Measurements from ENCODE around the gene MMP17. TPM values are rescaled to one million over a fixed set of nuclear protein-coding genes. Genes with fewer than 3 reads are reported as not detected.
A peak's percentile ranks its signal among the peaks of the same experiment; 100 is the strongest.
"Not testable (repeated sequence)": the region's sequence is repeated elsewhere in the genome, so short reads cannot be mapped to it uniquely, and the experiment has no call there.

Gene MMP17
- total and polyA plus RNA-seq, 9 donors = 0.78 to 15.6 (median 13.3) TPM

- Histone ChIP-seq H3K4me3 (no peak overlapping the region), H3K36me3 (no peaks in the 10 kb centered on the region), H3K9me3 (no peaks in the 10 kb centered on the region), H3K27ac (no peak overlapping the region), H3K4me1 (ENCODE audit: insufficient read depth) (no peaks in the 10 kb centered on the region), H3K27me3 (no peaks in the 10 kb centered on the region)
- WGBS, 3 donors = 77 to 97% (median 92%) methylated on average over 4 of the region's 4 CpGs
- TF ChIP-seq, protein P1, sequence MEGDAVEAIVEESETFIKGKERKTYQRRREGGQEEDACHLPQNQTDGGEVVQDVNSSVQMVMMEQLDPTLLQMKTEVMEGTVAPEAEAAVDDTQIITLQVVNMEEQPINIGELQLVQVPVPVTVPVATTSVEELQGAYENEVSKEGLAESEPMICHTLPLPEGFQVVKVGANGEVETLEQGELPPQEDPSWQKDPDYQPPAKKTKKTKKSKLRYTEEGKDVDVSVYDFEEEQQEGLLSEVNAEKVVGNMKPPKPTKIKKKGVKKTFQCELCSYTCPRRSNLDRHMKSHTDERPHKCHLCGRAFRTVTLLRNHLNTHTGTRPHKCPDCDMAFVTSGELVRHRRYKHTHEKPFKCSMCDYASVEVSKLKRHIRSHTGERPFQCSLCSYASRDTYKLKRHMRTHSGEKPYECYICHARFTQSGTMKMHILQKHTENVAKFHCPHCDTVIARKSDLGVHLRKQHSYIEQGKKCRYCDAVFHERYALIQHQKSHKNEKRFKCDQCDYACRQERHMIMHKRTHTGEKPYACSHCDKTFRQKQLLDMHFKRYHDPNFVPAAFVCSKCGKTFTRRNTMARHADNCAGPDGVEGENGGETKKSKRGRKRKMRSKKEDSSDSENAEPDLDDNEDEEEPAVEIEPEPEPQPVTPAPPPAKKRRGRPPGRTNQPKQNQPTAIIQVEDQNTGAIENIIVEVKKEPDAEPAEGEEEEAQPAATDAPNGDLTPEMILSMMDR (IDR thresholded peaks at IDR 0.05) = no peak
- TF ChIP-seq EP300 (IDR thresholded peaks at IDR 0.05) = no peak
- intact Hi-C loops (cut with DNase I) = no loop called here
- DNase-seq = peak in 1 of 5 donors; percentile 16
Observed at GRCh38 chr12:131883521-131883900, 55.3 kb downstream of the MMP17 start.

DNA sequence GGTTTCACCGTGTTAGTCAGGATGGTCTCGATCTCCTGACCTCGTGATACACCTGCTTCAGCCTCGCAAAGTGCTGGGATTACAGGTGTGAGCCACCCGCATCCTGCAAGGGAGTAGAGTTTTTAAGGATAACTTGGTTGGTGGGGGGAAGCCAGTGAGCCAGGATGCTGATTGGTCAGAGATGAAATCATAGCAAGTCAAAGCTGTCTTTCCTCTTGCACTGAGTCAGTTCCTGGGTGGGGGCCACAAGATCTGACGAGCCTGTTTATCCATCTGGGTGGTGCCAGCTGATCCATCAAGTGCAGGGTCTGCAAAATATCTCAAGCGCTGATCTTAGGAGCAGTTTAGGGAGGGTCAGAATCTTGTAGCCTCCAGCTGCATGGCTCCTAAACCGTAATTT is 56.9 kb downstream of the MMP17 start:
- H3K4me3 ChIP-seq; H3K27ac ChIP-seq; H3K4me1 ChIP-seq (ENCODE audit: insufficient read depth); H3K36me3 ChIP-seq; H3K27me3 ChIP-seq; intact Hi-C loops (cut with DNase I); DNase-seq; H3K9me3 ChIP-seq: not testable (repeated sequence)
- 87 to 92% (median 91%) methylated on average over 8 of the region's 8 CpGs for WGBS, 3 donors

GRCh38 chr12:131885543-131886057 is 57.4 kb downstream of the MMP17 start:
- H3K27me3 ChIP-seq = no peaks in the 10 kb centered on the region

DNA sequence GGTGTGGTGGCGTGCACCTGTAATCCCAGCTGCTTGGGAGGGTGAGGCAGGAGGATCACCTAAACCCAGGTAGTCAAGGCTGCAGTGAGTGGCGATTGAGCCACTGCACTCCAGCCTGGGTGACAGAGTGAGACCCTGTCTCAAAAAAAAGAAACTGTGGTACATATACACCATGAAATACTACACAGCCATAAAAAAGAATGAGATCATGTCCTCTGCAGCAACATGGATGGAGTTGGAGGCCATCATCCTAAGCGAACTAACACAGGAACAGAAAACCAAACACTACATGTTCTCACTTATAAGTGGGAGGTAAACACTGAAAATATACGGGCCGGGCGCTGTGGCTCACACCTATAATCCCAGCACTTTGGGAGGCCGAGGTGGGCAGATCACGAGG is 63.5 kb downstream of the MMP17 start:
- H3K36me3 ChIP-seq; DNase-seq; H3K27ac ChIP-seq; H3K9me3 ChIP-seq; intact Hi-C loops (cut with DNase I); H3K4me1 ChIP-seq (ENCODE audit: insufficient read depth); H3K4me3 ChIP-seq; H3K27me3 ChIP-seq: not testable (repeated sequence)
- 83 to 85% (median 84%) methylated on average over 8 of the region's 8 CpGs for WGBS, 3 donors

More at GRCh38 chr12:131885543-131886057, 57.4 kb downstream of the MMP17 start:
- Histone ChIP-seq H3K4me1 (ENCODE audit: insufficient read depth) (no peaks in the 10 kb centered on the region), H3K4me3 (no peak overlapping the region), H3K9me3 (no peaks in the 10 kb centered on the region), H3K36me3 (no peaks in the 10 kb centered on the region), H3K27ac (no peak overlapping the region)
- DNase-seq = no peak
- intact Hi-C loops (cut with DNase I) = no loop called here
- WGBS, 3 donors = 91 to 94% (median 93%) methylated on average over 7 of the region's 7 CpGs
- TF ChIP-seq, protein P1 (IDR thresholded peaks at IDR 0.05) = no peak
- TF ChIP-seq POLR2A (IDR thresholded peaks at IDR 0.05) (no peak), EP300 (IDR thresholded peaks at IDR 0.05) (no peak)

- H3K27me3 ChIP-seq = no peaks in the 10 kb centered on the region
- no peak for TF ChIP-seq EP300 (IDR thresholded peaks at IDR 0.05)
- TF ChIP-seq, protein P1 (IDR thresholded peaks at IDR 0.05) = no peak
- no peak for TF ChIP-seq POLR2A (IDR thresholded peaks at IDR 0.05)
- intact Hi-C loops (cut with DNase I) = no loop called here
- no peak overlapping the region for H3K4me3 ChIP-seq
- no peaks in the 10 kb centered on the region for H3K36me3 ChIP-seq
- H3K4me1 ChIP-seq (ENCODE audit: insufficient read depth) = peaks cover 5% of the 10 kb centered on the region
- peak overlapping the region in 1 of 2 donors; percentile 70 for H3K27ac ChIP-seq
- H3K9me3 ChIP-seq = no peaks in the 10 kb centered on the region
- 72 to 78% (median 75%) methylated on average over 26 of the region's 26 CpGs for WGBS, 3 donors
- peak in 3 of 5 donors; percentile 40 to 42 (median 40) for DNase-seq
Observed at GRCh38 chr12:131892711-131893604, 64.8 kb downstream of the MMP17 start.

Data from ovary (tissue), 9 donors.